ENCODE measurements around the gene STAM.

GRCh38 chr10:17660921-17661320, 17.0 kb downstream of the STAM start:
- TF ChIP-seq CTCF (IDR thresholded peaks at IDR 0.05) = no peak
- TF ChIP-seq NFIC (IDR thresholded peaks at IDR 0.05; ENCODE audit: borderline replicate concordance) = no peak

Measured in SK-N-SH (cell line).